Endothelial cell (in vitro differentiated cells): Measurements from ENCODE around the gene CYSRT1. TPM values are rescaled to one million over a fixed set of nuclear protein-coding genes. Genes with fewer than 3 reads are reported as not detected.

Source experiments
- DNase-seq: peaks from one replicate; pipeline ENCODE4 v3.0.0; 2021; ENCODE audit warnings: low spot score
- H3K27ac Mint-ChIP-seq: one replicate; pipeline ENCODE4 v1.8.0; 2021; ENCODE audit warnings: mixed read lengths, inconsistent platforms; ENCODE audit not compliant: unreplicated experiment
- H3K27me3 Mint-ChIP-seq: one replicate; pipeline ENCODE4 v1.8.0; 2021; ENCODE audit warnings: mild to moderate bottlenecking, moderate library complexity, mixed read lengths, inconsistent platforms; ENCODE audit not compliant: unreplicated experiment
- H3K36me3 Mint-ChIP-seq: one replicate; pipeline ENCODE4 v1.8.0; 2021; ENCODE audit warnings: mild to moderate bottlenecking, low read depth, mixed read lengths, inconsistent platforms; ENCODE audit not compliant: unreplicated experiment
- H3K4me1 Mint-ChIP-seq: one replicate; pipeline ENCODE4 v1.8.0; 2021; ENCODE audit warnings: mild to moderate bottlenecking, mixed read lengths, inconsistent platforms; ENCODE audit not compliant: unreplicated experiment
- H3K4me3 Mint-ChIP-seq: one replicate; pipeline ENCODE4 v1.8.0; 2021; ENCODE audit warnings: mild to moderate bottlenecking, mixed read lengths, inconsistent platforms; ENCODE audit not compliant: unreplicated experiment
- H3K9me3 Mint-ChIP-seq: one replicate; pipeline ENCODE4 v1.8.0; 2021; ENCODE audit warnings: mixed read lengths, inconsistent platforms; ENCODE audit not compliant: unreplicated experiment
- total RNA-seq: library from RNA; stranded (reverse); fragmentation: NEBNext Ultra II Directional; extraction: Animal tissue kit (Norgen Biotek cat#: 25700); gene quantifications from one replicate; pipeline ENCODE4 v1.2.1, GENCODE V29; 2021; ENCODE audit not compliant: unreplicated experiment
- TF ChIP-seq, protein P1 (sequence below): fragments of 200-600 bp; sonication (generic); IDR thresholded peaks from one replicate; pipeline ENCODE4 v1.5.0; 2021; ENCODE audit warnings: antibody characterized with exemption; ENCODE audit not compliant: unreplicated experiment

CYSRT1 gene
- total RNA-seq, 1 donor from 2014 or later: 1.4 TPM

GRCh38 chr9:137212520-137212919 is 12.5 kb upstream of the CYSRT1 start:
- no peak for DNase-seq
- TF ChIP-seq, protein P1, sequence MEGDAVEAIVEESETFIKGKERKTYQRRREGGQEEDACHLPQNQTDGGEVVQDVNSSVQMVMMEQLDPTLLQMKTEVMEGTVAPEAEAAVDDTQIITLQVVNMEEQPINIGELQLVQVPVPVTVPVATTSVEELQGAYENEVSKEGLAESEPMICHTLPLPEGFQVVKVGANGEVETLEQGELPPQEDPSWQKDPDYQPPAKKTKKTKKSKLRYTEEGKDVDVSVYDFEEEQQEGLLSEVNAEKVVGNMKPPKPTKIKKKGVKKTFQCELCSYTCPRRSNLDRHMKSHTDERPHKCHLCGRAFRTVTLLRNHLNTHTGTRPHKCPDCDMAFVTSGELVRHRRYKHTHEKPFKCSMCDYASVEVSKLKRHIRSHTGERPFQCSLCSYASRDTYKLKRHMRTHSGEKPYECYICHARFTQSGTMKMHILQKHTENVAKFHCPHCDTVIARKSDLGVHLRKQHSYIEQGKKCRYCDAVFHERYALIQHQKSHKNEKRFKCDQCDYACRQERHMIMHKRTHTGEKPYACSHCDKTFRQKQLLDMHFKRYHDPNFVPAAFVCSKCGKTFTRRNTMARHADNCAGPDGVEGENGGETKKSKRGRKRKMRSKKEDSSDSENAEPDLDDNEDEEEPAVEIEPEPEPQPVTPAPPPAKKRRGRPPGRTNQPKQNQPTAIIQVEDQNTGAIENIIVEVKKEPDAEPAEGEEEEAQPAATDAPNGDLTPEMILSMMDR: no peak
- Mint-ChIP-seq H3K4me1 (peaks cover 7% of the 10 kb centered on the region), H3K9me3 (no peaks in the 10 kb centered on the region), H3K27ac (no peak overlapping the region), H3K4me3 (no peak overlapping the region), H3K36me3 (peaks cover 15% of the 10 kb centered on the region), H3K27me3 (peaks cover 13% of the 10 kb centered on the region)

- H3K27me3 Mint-ChIP-seq: peaks cover 12% of the 10 kb centered on the region
- peaks cover 13% of the 10 kb centered on the region for H3K36me3 Mint-ChIP-seq
- TF ChIP-seq, protein P1: no peak
- peak overlapping the region; percentile 59 for H3K4me3 Mint-ChIP-seq
- no peaks in the 10 kb centered on the region for H3K9me3 Mint-ChIP-seq
- H3K4me1 Mint-ChIP-seq: peaks cover 6% of the 10 kb centered on the region
- DNase-seq: no peak
- peak overlapping the region; percentile 48 for H3K27ac Mint-ChIP-seq
Measured at GRCh38 chr9:137213160-137214060, 11.6 kb upstream of the CYSRT1 start.

- Mint-ChIP-seq H3K9me3 (no peaks in the 10 kb centered on the region), H3K36me3 (peaks cover 11% of the 10 kb centered on the region), H3K27me3 (peaks cover 9% of the 10 kb centered on the region), H3K4me3 (no peak overlapping the region), H3K4me1 (peaks cover 6% of the 10 kb centered on the region), H3K27ac (no peak overlapping the region)
- DNase-seq: no peak
- TF ChIP-seq, protein P1: no peak
Measured at GRCh38 chr9:137214620-137215019, 10.4 kb upstream of the CYSRT1 start.

GRCh38 chr9:137215196-137215986 is 9.6 kb upstream of the CYSRT1 start:
- Mint-ChIP-seq H3K27me3 (peaks cover 9% of the 10 kb centered on the region), H3K9me3 (no peaks in the 10 kb centered on the region), H3K27ac (no peak overlapping the region), H3K36me3 (peaks cover 11% of the 10 kb centered on the region), H3K4me3 (no peak overlapping the region), H3K4me1 (peaks cover 6% of the 10 kb centered on the region)
- TF ChIP-seq, protein P1: no peak
- no peak for DNase-seq
